H9 (cell line): Measurements from ENCODE around the gene TEAD1. TPM values are rescaled to one million over a fixed set of nuclear protein-coding genes. Genes with fewer than 3 reads are reported as not detected.

Experiments
- DNase-seq: peaks from one replicate; pipeline ENCODE4 v3.0.0-alpha.2; 2017
- H2AFZ ChIP-seq: one replicate; pipeline ENCODE4 v1.6.1; 2013; ENCODE audit warnings: mild to moderate bottlenecking, low read length, control low read depth, moderate library complexity
- H2AK5ac ChIP-seq: 2 replicates; pipeline ENCODE4 v1.6.1; 2013; ENCODE audit warnings: low read length, control low read depth, mixed read lengths; ENCODE audit not compliant: insufficient read length
- H2BK120ac ChIP-seq: one replicate; pipeline ENCODE4 v1.6.1; 2013; ENCODE audit warnings: low read depth, mild to moderate bottlenecking, low read length, control low read depth, inconsistent platforms; ENCODE audit not compliant: poor library complexity, severe bottlenecking
- H2BK12ac ChIP-seq: 2 replicates; pipeline ENCODE4 v1.6.1; 2013; ENCODE audit warnings: low read length, control low read depth, mixed read lengths, low read depth; ENCODE audit not compliant: insufficient read length
- H2BK15ac ChIP-seq: 2 replicates; pipeline ENCODE4 v1.6.1; 2013; ENCODE audit warnings: low read depth, low read length, control low read depth
- H2BK20ac ChIP-seq: one replicate; pipeline ENCODE4 v1.6.1; 2013; ENCODE audit warnings: low read depth, mild to moderate bottlenecking, low read length, control low read depth, inconsistent platforms; ENCODE audit not compliant: poor library complexity, severe bottlenecking
- H2BK5ac ChIP-seq: 2 replicates; pipeline ENCODE4 v1.6.1; 2013; ENCODE audit warnings: low read length, control low read depth, mixed read lengths; ENCODE audit not compliant: insufficient read length
- H3K14ac ChIP-seq: 2 replicates; pipeline ENCODE4 v1.6.1; 2013; ENCODE audit warnings: low read length, control low read depth; ENCODE audit not compliant: insufficient read depth
- H3K18ac ChIP-seq: 2 replicates; pipeline ENCODE4 v1.6.1; 2013; ENCODE audit warnings: low read depth, mild to moderate bottlenecking, mixed read lengths, low read length, control low read depth; ENCODE audit not compliant: insufficient read length
- H3K23ac ChIP-seq: 2 replicates; pipeline ENCODE4 v1.6.1; 2013; ENCODE audit warnings: low read length, control low read depth, mixed read lengths, low read depth; ENCODE audit not compliant: insufficient read length
- H3K23me2 ChIP-seq: 2 replicates; pipeline ENCODE4 v1.6.1; 2013; ENCODE audit warnings: low read depth, mild to moderate bottlenecking, mixed read lengths, low read length, control low read depth; ENCODE audit not compliant: insufficient read length, poor library complexity, severe bottlenecking
- H3K27ac ChIP-seq: 2 replicates; pipeline ENCODE4 v1.5.1; 2013; ENCODE audit warnings: low read length, control low read depth, mixed read lengths, low read depth; ENCODE audit not compliant: insufficient read length
- H3K27me3 ChIP-seq: 2 replicates; pipeline ENCODE4 v1.6.1; 2013; ENCODE audit warnings: low read length, control low read depth, inconsistent platforms; ENCODE audit not compliant: insufficient read depth
- H3K4ac ChIP-seq: 2 replicates; pipeline ENCODE4 v1.6.1; 2013; ENCODE audit warnings: low read depth, mild to moderate bottlenecking, control low read depth, inconsistent platforms, low read length, moderate library complexity
- H3K4me1 ChIP-seq: 2 replicates; pipeline ENCODE4 v1.6.1; 2013; ENCODE audit warnings: low read length, control low read depth, inconsistent platforms; ENCODE audit not compliant: insufficient read depth
- H3K4me2 ChIP-seq: 2 replicates; pipeline ENCODE4 v1.6.1; 2013; ENCODE audit warnings: low read length, control low read depth, mixed read lengths; ENCODE audit not compliant: insufficient read length, insufficient read depth
- H3K56ac ChIP-seq: 2 replicates; pipeline ENCODE4 v1.6.1; 2013; ENCODE audit warnings: low read depth, mild to moderate bottlenecking, mixed read lengths, low read length, control low read depth; ENCODE audit not compliant: insufficient read length
- H3K79me1 ChIP-seq: 2 replicates; pipeline ENCODE4 v1.6.1; 2013; ENCODE audit warnings: low read depth, mild to moderate bottlenecking, moderate library complexity, low read length, control low read depth, inconsistent platforms; ENCODE audit not compliant: insufficient read depth, poor library complexity, severe bottlenecking
- H3K79me2 ChIP-seq: 2 replicates; pipeline ENCODE4 v1.6.1; 2013; ENCODE audit warnings: low read length, control low read depth, inconsistent platforms; ENCODE audit not compliant: insufficient read depth
- H3K9ac ChIP-seq: 2 replicates; pipeline ENCODE4 v1.6.1; 2013; ENCODE audit warnings: low read length, control low read depth, mixed read lengths; ENCODE audit not compliant: insufficient read length; ENCODE audit errors: extremely low read depth
- H3K9me3 ChIP-seq: one replicate; pipeline ENCODE4 v1.6.1; 2013; ENCODE audit warnings: low read depth, low read length, inconsistent platforms; ENCODE audit not compliant: control insufficient read depth
- H3T11ph ChIP-seq: one replicate; pipeline ENCODE4 v1.6.1; 2013; ENCODE audit warnings: mild to moderate bottlenecking, low read length, control low read depth, inconsistent platforms
- H4K20me1 ChIP-seq: one replicate; pipeline ENCODE4 v1.6.1; 2013; ENCODE audit not compliant: control insufficient read depth, insufficient read length, insufficient read depth
- H4K5ac ChIP-seq: 2 replicates; pipeline ENCODE4 v1.6.1; 2013; ENCODE audit warnings: low read depth, mild to moderate bottlenecking, mixed read lengths, low read length, control low read depth; ENCODE audit not compliant: insufficient read length
- H4K8ac ChIP-seq: replicated peaks from 2 replicates; pipeline ENCODE4 v1.6.1; 2013; ENCODE audit warnings: low read length, control low read depth, mixed read lengths, low read depth; ENCODE audit not compliant: insufficient read length
- H4K91ac ChIP-seq: 2 replicates; pipeline ENCODE4 v1.6.1; 2013; ENCODE audit warnings: low read depth, mild to moderate bottlenecking, moderate library complexity, mixed read lengths, low read length, control low read depth; ENCODE audit not compliant: insufficient read length
- H3K27ac Mint-ChIP-seq, 3 experiments: 2 replicates in 2 of 3; 3 replicates in 1 of 3; pipeline ENCODE4 v1.8.0; 2020 to 2021; ENCODE audit warnings: mixed read lengths in 3 of 3, mild to moderate bottlenecking in 1 of 3, moderate library complexity in 1 of 3
- H3K27me3 Mint-ChIP-seq: 2 replicates; pipeline ENCODE4 v1.8.0; 2021; ENCODE audit warnings: low read depth, mild to moderate bottlenecking, moderate library complexity, mixed read lengths
- H3K36me3 Mint-ChIP-seq, 3 experiments: 2 replicates in 2 of 3; 3 replicates in 1 of 3; pipeline ENCODE4 v1.8.0; 2020 to 2021; ENCODE audit warnings: low read depth in 3 of 3, mixed read lengths in 3 of 3; ENCODE audit not compliant: insufficient read depth in 1 of 3
- H3K4me1 Mint-ChIP-seq, 2 experiments: 2 replicates each; pipeline ENCODE4 v1.8.0; 2020; ENCODE audit warnings: mixed read lengths in 2 of 2
- H3K4me3 Mint-ChIP-seq, 2 experiments: 2 replicates in 1 of 2; 3 replicates in 1 of 2; pipeline ENCODE4 v1.8.0; 2020 to 2021; ENCODE audit warnings: mild to moderate bottlenecking in 2 of 2, mixed read lengths in 2 of 2, moderate library complexity in 1 of 2
- H3K9me3 Mint-ChIP-seq, 2 experiments: 2 replicates in 1 of 2; 3 replicates in 1 of 2; pipeline ENCODE4 v1.8.0; 2020; ENCODE audit warnings: mild to moderate bottlenecking in 2 of 2, mixed read lengths in 2 of 2, moderate library complexity in 1 of 2
- WGBS: extraction: QIAGEN DNeasy Blood & Tissue Kit; methylation state at CpG from one replicate; pipeline ENCODE4 v1.1.7; 2013; ENCODE audit warnings: missing lambda C conversion rate, low lambda C conversion rate, mixed read lengths; ENCODE audit not compliant: insufficient read length; ENCODE audit errors: extremely low coverage; 5-methylcytosine and 5-hydroxymethylcytosine counted together
- total RNA-seq: library from RNA; stranded (reverse); gene quantifications from 2 replicates; pipeline ENCODE4 v1.2.1, GENCODE V29; 2021
- TF ChIP-seq, protein P1 (sequence below): fragments of 200-600 bp; sonication (generic); conservative IDR thresholded peaks from 3 replicates; pipeline ENCODE4 v1.8.0; 2021; ENCODE audit warnings: antibody characterized with exemption, mild to moderate bottlenecking

Gene TEAD1
- total RNA-seq, 1 experiment from 2014 or later, result 75.1 TPM

DNA sequence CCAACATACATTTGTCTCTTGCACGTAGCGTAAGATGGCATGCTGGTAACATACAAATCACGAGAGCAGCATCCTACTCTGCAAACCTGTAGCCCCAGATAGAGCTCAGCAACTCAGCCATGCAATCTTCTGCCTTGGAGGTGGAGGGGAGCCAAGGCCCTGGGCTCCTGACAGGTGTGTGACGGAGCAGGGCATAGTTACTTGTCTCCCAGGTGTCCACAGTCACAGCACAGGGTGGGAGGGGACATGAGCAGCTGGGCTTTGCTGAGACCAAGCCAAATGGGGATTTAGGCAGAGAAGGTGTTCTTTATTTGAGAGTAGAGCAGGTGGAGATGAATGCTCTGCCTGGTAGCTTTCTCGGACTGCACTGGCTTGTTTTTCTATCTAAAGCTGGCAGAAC, 111.7 kb downstream of the TEAD1 start:
- Mint-ChIP-seq H3K36me3 (peaks cover 0 to 9% (median 0%) of the 10 kb centered on the region in 3 experiments; a peak in 5 of 7 replicates), H3K4me1 (peaks cover 47 to 49% of the 10 kb centered on the region in 2 experiments), H3K4me3 (no peak overlapping the region), H3K27ac (no peak overlapping the region; a peak in 1 of 7 replicates), H3K9me3 (no peaks in the 10 kb centered on the region), H3K27me3 (no peaks in the 10 kb centered on the region)
- no peak overlapping the region for H3K56ac ChIP-seq
- no peak overlapping the region for H4K8ac ChIP-seq
- H3K23ac ChIP-seq, result no peak overlapping the region
- no peak overlapping the region for H3K14ac ChIP-seq
- no peak overlapping the region for H3K27ac ChIP-seq
- H3K4me2 ChIP-seq, result no peak overlapping the region
- no peak overlapping the region for H3T11ph ChIP-seq
- no peaks in the 10 kb centered on the region for H3K9me3 ChIP-seq
- no peak overlapping the region for H2BK5ac ChIP-seq
- H3K79me1 ChIP-seq, result peaks cover 6% of the 10 kb centered on the region
- no peak overlapping the region for H2BK120ac ChIP-seq
- no CpG with 5 or more reads among the region's 5 CpGs for WGBS
- no peak overlapping the region for H2BK12ac ChIP-seq
- no peak overlapping the region for H3K9ac ChIP-seq
- H3K27me3 ChIP-seq, result no peaks in the 10 kb centered on the region
- no peaks in the 10 kb centered on the region for H4K20me1 ChIP-seq
- H4K91ac ChIP-seq, result no peak overlapping the region
- H3K23me2 ChIP-seq, result no peaks in the 10 kb centered on the region
- no peak overlapping the region for H2AFZ ChIP-seq
- no peak overlapping the region for H3K4ac ChIP-seq
- no peak overlapping the region for H3K18ac ChIP-seq
- H3K4me1 ChIP-seq, result peaks cover 12% of the 10 kb centered on the region; the same call in 1 of the 2 replicates
- H2BK15ac ChIP-seq, result no peak overlapping the region
- TF ChIP-seq, protein P1, sequence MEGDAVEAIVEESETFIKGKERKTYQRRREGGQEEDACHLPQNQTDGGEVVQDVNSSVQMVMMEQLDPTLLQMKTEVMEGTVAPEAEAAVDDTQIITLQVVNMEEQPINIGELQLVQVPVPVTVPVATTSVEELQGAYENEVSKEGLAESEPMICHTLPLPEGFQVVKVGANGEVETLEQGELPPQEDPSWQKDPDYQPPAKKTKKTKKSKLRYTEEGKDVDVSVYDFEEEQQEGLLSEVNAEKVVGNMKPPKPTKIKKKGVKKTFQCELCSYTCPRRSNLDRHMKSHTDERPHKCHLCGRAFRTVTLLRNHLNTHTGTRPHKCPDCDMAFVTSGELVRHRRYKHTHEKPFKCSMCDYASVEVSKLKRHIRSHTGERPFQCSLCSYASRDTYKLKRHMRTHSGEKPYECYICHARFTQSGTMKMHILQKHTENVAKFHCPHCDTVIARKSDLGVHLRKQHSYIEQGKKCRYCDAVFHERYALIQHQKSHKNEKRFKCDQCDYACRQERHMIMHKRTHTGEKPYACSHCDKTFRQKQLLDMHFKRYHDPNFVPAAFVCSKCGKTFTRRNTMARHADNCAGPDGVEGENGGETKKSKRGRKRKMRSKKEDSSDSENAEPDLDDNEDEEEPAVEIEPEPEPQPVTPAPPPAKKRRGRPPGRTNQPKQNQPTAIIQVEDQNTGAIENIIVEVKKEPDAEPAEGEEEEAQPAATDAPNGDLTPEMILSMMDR, result no peak
- H4K5ac ChIP-seq, result no peak overlapping the region
- no peak overlapping the region for H2BK20ac ChIP-seq
- peaks cover 2% of the 10 kb centered on the region; the same call in 1 of the 2 replicates for H3K79me2 ChIP-seq
- H2AK5ac ChIP-seq, result no peak overlapping the region
- DNase-seq, result no peak
